Activated CD8-positive, alpha-beta memory T cell treated with anti-CD3 and anti-CD28 coated beads, Interleukin-2, amount 50 U/mL, for 24 hours (primary cell): ENCODE measurements around the gene RNU5B-1.

ENCODE experiments used
- DNase-seq: peaks from one replicate; pipeline ENCODE4 v3.0.0-alpha.2; 2020; ENCODE audit errors: extremely low read depth

Gene RNU5B-1

GRCh38 chr15:65328506-65329287, 24.2 kb downstream of the RNU5B-1 start:
- DNase-seq: no peak

GRCh38 chr15:65329288-65329983, 25.0 kb downstream of the RNU5B-1 start:
- no peak for DNase-seq

- no peak for DNase-seq
Measured at GRCh38 chr15:65329984-65330735, 25.7 kb downstream of the RNU5B-1 start.

GRCh38 chr15:65330934-65331645, 26.6 kb downstream of the RNU5B-1 start:
- DNase-seq: no peak

- DNase-seq: no peak
Measured at GRCh38 chr15:65331811-65332210, 27.3 kb downstream of the RNU5B-1 start.

- no peak for DNase-seq
Measured at GRCh38 chr15:65332391-65333147, 28.1 kb downstream of the RNU5B-1 start.

GRCh38 chr15:65333148-65333820, 28.8 kb downstream of the RNU5B-1 start:
- DNase-seq: no peak

- no peak for DNase-seq
Measured at GRCh38 chr15:65333856-65334255, 29.4 kb downstream of the RNU5B-1 start.

- no peak for DNase-seq
Measured at GRCh38 chr15:65334586-65335231, 30.2 kb downstream of the RNU5B-1 start.

- DNase-seq: no peak
Measured at GRCh38 chr15:65335278-65336055, 31.0 kb downstream of the RNU5B-1 start.

- DNase-seq: no peak
Measured at GRCh38 chr15:65336493-65337435, 32.3 kb downstream of the RNU5B-1 start.

- DNase-seq: no peak
Measured at GRCh38 chr15:65337436-65338070, 33.1 kb downstream of the RNU5B-1 start.

GRCh38 chr15:65338366-65338765, 33.9 kb downstream of the RNU5B-1 start:
- no peak for DNase-seq

GRCh38 chr15:65338823-65339222, 34.3 kb downstream of the RNU5B-1 start:
- DNase-seq: no peak

GRCh38 chr15:65339416-65339815, 34.9 kb downstream of the RNU5B-1 start:
- DNase-seq: no peak

GRCh38 chr15:65339920-65340319, 35.4 kb downstream of the RNU5B-1 start:
- DNase-seq: no peak

GRCh38 chr15:65342493-65342892, 38.0 kb downstream of the RNU5B-1 start:
- no peak for DNase-seq
